K562 (cell line): ENCODE results near the gene CHD2. TPM values are rescaled to one million over a fixed set of nuclear protein-coding genes. Genes with fewer than 3 reads are reported as not detected.

ENCODE experiments used
- CREB1 ChIP-seq, 2 experiments: sonication (generic) in 1 of 2; formaldehyde crosslinking in 1 of 2; IDR thresholded peaks; 2 replicates each; pipeline versions ENCODE4 v1.6.1 to v1.8.0; 2012 to 2022; ENCODE audit warnings: inconsistent platforms in 1 of 2, mild to moderate bottlenecking in 1 of 2, missing genetic modification reagents in 1 of 2, moderate library complexity in 1 of 2
- CSDE1 ChIP-seq, 2 experiments: fragments of 450-650 bp; IDR thresholded peaks; 2 replicates each; pipeline ENCODE4 v1.6.1; 2016; ENCODE audit warnings: mild to moderate bottlenecking in 1 of 2
- DLX4 ChIP-seq: fragments of 250-450 bp; sonication (Bioruptor Pico); IDR thresholded peaks from 2 replicates; pipeline ENCODE4 v1.6.1; 2021; ENCODE audit warnings: mild to moderate bottlenecking
- EZH2 ChIP-seq: IDR thresholded peaks from 2 replicates; pipeline ENCODE4 v1.6.1; 2012; ENCODE audit warnings: low read depth, mild to moderate bottlenecking, inconsistent platforms, low read length, borderline replicate concordance
- FOXJ3 ChIP-seq: sonication (generic); formaldehyde crosslinking; IDR thresholded peaks from 2 replicates; pipeline ENCODE4 v1.4.0; 2020; ENCODE audit warnings: mild to moderate bottlenecking, missing genetic modification reagents
- KAT2B ChIP-seq: IDR thresholded peaks from one replicate; pipeline ENCODE4 v1.6.1; 2012; ENCODE audit warnings: low read depth, mild to moderate bottlenecking, control low read depth, inconsistent platforms, low read length, moderate library complexity
- L3MBTL2 ChIP-seq: fragments of 450-650 bp; IDR thresholded peaks from 2 replicates; pipeline ENCODE4 v1.6.1; 2016; ENCODE audit warnings: mild to moderate bottlenecking, moderate library complexity
- MNT ChIP-seq, 2 experiments: fragments of 450-650 bp; conservative IDR thresholded peaks; 2 replicates each; pipeline ENCODE4 v1.6.1; 2017; ENCODE audit warnings: mild to moderate bottlenecking in 2 of 2, moderate library complexity in 2 of 2
- MTA1 ChIP-seq: fragments of 450-650 bp; IDR thresholded peaks from 2 replicates; pipeline ENCODE4 v1.6.1; 2017; ENCODE audit warnings: borderline replicate concordance
- POLR2A ChIP-seq: fragments of 450-650 bp; conservative IDR thresholded peaks from 2 replicates; pipeline ENCODE4 v1.6.1; 2016
- RAD51 ChIP-seq: fragments of 450-650 bp; IDR thresholded peaks from 2 replicates; pipeline ENCODE4 v1.7.1; 2016; ENCODE audit warnings: low read depth, mild to moderate bottlenecking, borderline replicate concordance
- SMARCE1 ChIP-seq: fragments of 450-650 bp; IDR thresholded peaks from 2 replicates; pipeline ENCODE4 v1.7.1; 2016; ENCODE audit warnings: mild to moderate bottlenecking
- ZBTB34 ChIP-seq: fragments of 250-450 bp; sonication (Bioruptor Pico); IDR thresholded peaks from 2 replicates; pipeline ENCODE4 v1.8.0; 2021; ENCODE audit warnings: mild to moderate bottlenecking, moderate library complexity
- ZNF197 ChIP-seq: fragments of 200-800 bp; sonication (Bioruptor generic); IDR thresholded peaks from 2 replicates; pipeline ENCODE4 v1.6.1; 2016; ENCODE audit warnings: low read depth, missing genetic modification characterization, missing compliant biosample characterization
- ZNF384 ChIP-seq: IDR thresholded peaks from 2 replicates; pipeline ENCODE4 v1.6.1; 2012; ENCODE audit warnings: low read depth, low read length, improper control_type of control experiment
- ZNF445 ChIP-seq: fragments of 250-450 bp; sonication (Bioruptor Pico); IDR thresholded peaks from 2 replicates; pipeline ENCODE4 v1.4.0; 2020; ENCODE audit warnings: low read depth, mild to moderate bottlenecking, moderate library complexity
- ZNF518B ChIP-seq: fragments of 250-450 bp; sonication (Bioruptor Pico); IDR thresholded peaks from 2 replicates; pipeline ENCODE4 v1.5.0; 2021; ENCODE audit warnings: mild to moderate bottlenecking, moderate library complexity
- ZNF778 ChIP-seq: fragments of 450-650 bp; formaldehyde crosslinking; IDR thresholded peaks from 2 replicates; pipeline ENCODE4 v1.4.0; 2020; ENCODE audit warnings: mild to moderate bottlenecking, moderate library complexity
- polyA plus RNA-seq, 8 experiments: library from polyadenylated mRNA; depleted of rRNA in 4 of 8; stranded (reverse) in 5 of 8; unstranded in 3 of 8; fragments of >200 nt; fragmentation: Nextera tagmentation in 2 of 8; fragmentation: Illumina TruSeq in 1 of 8; extraction: Ambion mirVana in 2 of 8; extraction: Trizol in 1 of 8; gene quantifications; 2 replicates each; pipeline versions ENCODE4 v1.2.1 to v1.2.3, GENCODE V29; 2011 to 2014; ENCODE audit warnings: inconsistent platforms in 1 of 8, missing spikeins in 1 of 8
- total RNA-seq, 7 experiments: library from RNA; depleted of rRNA in 6 of 7; stranded (reverse); fragments of >200 nt in 6 of 7; fragmentation: Illumina TruSeq in 2 of 7; extraction: Trizol in 2 of 7; gene quantifications; 2 replicates each; pipeline versions ENCODE4 v1.2.1 to v1.2.3, GENCODE V29; 2011 to 2021; ENCODE audit warnings: low replicate concordance in 1 of 7

Gene CHD2
- total and polyA plus RNA-seq, 9 of the 15 experiments (the other 6 are each of a cell fraction or from before 2014, with no cell fraction given): 38.9 to 70.8 (median 56.2) TPM

DNA sequence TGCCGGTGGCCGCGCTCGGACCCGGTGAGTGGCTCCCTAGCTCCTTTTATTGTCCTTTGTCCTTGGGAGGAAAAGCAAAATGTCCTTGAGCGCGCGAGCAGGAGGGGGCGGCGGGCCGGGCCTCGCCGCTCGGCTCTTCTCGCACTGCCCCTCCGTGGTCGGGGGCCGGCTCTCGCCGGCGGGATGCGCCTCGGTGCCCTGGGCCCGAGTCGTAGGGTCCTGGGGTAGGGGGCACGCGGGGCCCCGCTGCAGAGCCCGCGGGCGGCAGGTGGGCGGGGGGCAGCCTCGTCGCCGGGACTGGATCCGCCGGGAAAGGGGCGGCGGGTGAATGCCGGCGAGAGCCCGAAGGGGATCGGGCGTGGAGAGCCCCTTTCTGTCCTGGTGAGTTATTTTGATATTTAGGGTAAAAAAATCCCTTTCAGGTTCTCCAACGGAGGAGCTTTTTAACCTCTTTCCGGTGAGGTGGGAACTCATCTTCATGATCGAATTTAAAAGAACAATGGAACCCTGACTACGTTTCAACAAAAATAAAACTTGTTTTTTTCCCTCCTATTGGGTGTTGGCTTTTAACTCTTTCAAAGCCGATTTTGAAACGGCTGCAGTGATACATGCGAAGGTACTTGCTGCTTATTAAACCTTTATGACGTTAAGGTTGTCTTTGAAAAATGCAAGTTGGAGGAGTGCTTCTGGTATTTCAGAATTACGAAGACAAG lies 16.8 kb upstream of the CHD2 start (continued):
- no peak for TF ChIP-seq ZNF518B (CRISPR knock-in tag)
- TF ChIP-seq SMARCE1: no peak
- no peak for TF ChIP-seq FOXJ3 (CRISPR knock-in tag)
- no peak for TF ChIP-seq CSDE1 (IDR thresholded peaks at IDR 0.05)
- 0 out of 2 replicates have a peak, but pooled peaks have one; percentile 31 for TF ChIP-seq POLR2A
- no peak for TF ChIP-seq DLX4 (CRISPR knock-in tag)
- TF ChIP-seq RAD51: no peak
- TF ChIP-seq KAT2B: no peak
- 0 out of 4 replicates have a peak, but pooled peaks of 1 of the 2 experiments have one; percentile 20 for TF ChIP-seq MNT (conservative IDR thresholded peaks at IDR 0.05)
- TF ChIP-seq ZNF197 (CRISPR knock-in tag): no peak
- no peak for TF ChIP-seq L3MBTL2
- TF ChIP-seq ZNF384: no peak
- no peak for TF ChIP-seq ZBTB34 (CRISPR knock-in tag)
- no peak for TF ChIP-seq ZNF445 (CRISPR knock-in tag)
- TF ChIP-seq CREB1 (IDR thresholded peaks at IDR 0.05): 0 out of 2 replicates have a peak, but pooled peaks have one; percentile 57
- no peak for TF ChIP-seq CREB1 (CRISPR knock-in tag; IDR thresholded peaks at IDR 0.05)
- TF ChIP-seq ZNF778 (CRISPR knock-in tag): no peak
- TF ChIP-seq EZH2: no peak
- TF ChIP-seq MTA1: no peak
